ENCODE results near the gene EEFSEC.

The EEFSEC gene, protein sequence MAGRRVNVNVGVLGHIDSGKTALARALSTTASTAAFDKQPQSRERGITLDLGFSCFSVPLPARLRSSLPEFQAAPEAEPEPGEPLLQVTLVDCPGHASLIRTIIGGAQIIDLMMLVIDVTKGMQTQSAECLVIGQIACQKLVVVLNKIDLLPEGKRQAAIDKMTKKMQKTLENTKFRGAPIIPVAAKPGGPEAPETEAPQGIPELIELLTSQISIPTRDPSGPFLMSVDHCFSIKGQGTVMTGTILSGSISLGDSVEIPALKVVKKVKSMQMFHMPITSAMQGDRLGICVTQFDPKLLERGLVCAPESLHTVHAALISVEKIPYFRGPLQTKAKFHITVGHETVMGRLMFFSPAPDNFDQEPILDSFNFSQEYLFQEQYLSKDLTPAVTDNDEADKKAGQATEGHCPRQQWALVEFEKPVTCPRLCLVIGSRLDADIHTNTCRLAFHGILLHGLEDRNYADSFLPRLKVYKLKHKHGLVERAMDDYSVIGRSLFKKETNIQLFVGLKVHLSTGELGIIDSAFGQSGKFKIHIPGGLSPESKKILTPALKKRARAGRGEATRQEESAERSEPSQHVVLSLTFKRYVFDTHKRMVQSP

GRCh38 chr3:128153156-128154041 lies at the start of gene EEFSEC:
Gene EEFSEC, plus strand, starts transcription at chr3:128153481. Its CDS starts 27 bp downstream, at chr3:128153508.
- DNase-seq = peak; percentile 64

GRCh38 chr3:128107834-128108233 lies 45.4 kb upstream of the EEFSEC start:
- no peak for DNase-seq

- no peak for DNase-seq
Observed at GRCh38 chr3:128111147-128111546, 42.1 kb upstream of the EEFSEC start.

DNA sequence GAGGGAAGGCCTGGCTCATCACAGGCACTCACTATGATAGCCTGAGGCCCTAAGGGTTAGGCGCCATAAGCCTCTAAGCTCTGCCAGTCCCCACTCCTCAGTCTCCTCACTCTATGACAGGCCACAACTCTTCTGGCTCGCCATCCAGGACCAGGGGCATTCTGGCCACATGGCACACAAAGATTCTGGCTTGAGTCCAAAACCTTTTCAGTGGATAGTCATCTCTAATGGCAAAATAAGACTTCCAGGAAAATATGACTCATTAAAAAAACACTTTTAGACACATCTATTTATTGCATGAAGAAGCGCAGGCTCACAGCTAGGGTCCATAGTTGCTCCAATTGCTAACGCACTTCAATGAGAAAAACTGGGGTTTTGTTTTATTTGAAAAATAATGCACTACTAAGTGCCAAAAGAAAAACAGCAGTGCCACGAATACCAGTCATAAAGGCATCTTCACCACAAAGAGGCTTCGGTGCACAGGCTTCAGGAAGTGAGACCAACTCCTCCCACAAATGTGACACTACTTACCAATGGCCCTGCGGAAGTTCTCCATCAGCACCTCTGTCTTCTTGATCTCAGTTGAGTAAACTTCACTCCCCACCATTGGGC lies 40.8 kb upstream of the EEFSEC start:
- DNase-seq = peak; percentile 80

DNA sequence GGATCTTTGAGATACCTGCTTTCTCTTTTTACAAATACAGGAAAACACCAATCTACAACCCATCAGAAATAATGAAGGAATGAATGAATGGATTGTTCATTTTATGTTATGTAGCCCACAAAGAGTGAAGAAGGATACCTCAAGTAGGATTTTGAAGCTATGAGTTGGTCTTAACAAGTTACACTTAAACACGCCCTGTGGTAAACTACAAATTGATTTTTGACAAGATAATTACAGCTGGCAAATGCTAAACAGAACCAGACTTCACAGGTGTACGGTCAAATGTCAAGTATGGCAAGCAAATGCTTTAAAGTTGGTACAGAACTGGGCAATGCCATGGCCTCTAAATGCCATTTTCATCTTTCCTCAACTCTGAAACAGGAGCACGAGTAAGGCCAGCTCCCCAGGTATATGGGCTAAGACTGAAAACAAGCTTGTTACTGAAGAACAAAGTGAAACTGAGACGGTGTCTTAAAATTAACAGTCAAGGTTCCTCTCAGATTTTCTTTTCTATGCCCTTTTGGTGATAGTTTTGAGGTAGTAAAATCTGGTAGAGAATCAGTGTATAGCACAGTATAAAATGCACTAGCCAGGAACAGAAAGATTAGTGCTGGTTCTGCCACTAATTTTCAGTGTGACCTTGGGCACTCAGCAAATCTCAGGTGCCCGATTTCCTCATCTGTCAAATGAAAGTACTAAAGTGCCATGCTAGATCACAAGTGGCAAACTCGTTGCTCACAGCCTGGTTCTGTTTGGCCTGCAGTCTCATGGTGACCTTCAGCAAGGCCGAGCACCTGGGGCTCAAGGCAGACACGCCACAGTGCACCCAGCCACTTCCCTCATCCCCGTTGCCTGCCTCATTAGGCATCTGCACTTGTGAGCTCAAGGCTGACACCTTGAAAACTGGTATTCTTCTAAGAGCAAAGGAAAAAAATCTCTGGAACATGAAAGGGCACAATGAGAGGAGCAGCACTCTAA lies 39.2 kb upstream of the EEFSEC start:
- no peak for DNase-seq

DNA sequence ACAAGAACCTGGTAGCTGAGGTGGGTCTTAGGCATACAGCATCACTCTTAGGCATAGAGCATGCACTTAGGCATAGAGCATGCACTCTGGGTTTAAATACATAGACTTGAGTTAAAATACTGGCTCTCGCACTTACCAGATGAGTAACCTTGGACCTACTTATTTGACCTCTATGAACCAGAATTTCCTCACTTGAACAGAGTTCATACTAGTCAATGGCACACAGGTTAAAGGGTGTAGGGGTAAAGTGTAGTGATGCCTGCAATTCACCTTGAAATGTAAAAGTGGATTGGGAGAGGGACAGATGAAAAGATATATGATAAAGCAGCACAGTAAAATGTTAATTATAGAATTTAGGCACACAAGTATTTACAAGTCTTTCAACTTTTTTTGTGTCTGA lies 31.3 kb upstream of the EEFSEC start:
- no peak for DNase-seq

GRCh38 chr3:128123156-128123537 lies 30.1 kb upstream of the EEFSEC start:
- DNase-seq = no peak

- peak; percentile 98 for DNase-seq
Observed at GRCh38 chr3:128123538-128124368, 29.5 kb upstream of the EEFSEC start, which contains the start of gene RUVBL1. Gene RUVBL1, minus strand, starts transcription at chr3:128123812. Its CDS starts 88 bp downstream, at chr3:128123724.

DNA sequence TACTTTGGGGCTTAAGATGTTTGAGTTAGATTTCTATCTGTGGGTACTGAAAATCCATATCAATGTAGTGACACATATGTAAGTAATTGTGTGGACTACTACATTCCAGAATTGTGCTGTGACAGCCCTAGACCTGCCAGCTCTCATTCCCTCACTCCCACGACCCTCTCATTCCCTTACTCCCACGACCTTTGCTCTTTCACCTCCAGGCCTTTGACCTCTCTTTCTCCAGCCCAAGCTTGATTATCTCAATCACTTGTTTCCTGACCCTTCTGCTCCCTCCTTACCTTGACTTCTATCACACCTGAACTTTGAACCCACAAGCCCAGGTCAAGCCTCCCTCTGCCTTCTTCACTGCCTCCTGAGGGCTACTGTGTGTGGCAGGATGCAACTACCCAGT lies 26.0 kb upstream of the EEFSEC start:
- DNase-seq = no peak

- DNase-seq = no peak
Observed at GRCh38 chr3:128128251-128128650, 25.0 kb upstream of the EEFSEC start.

DNA sequence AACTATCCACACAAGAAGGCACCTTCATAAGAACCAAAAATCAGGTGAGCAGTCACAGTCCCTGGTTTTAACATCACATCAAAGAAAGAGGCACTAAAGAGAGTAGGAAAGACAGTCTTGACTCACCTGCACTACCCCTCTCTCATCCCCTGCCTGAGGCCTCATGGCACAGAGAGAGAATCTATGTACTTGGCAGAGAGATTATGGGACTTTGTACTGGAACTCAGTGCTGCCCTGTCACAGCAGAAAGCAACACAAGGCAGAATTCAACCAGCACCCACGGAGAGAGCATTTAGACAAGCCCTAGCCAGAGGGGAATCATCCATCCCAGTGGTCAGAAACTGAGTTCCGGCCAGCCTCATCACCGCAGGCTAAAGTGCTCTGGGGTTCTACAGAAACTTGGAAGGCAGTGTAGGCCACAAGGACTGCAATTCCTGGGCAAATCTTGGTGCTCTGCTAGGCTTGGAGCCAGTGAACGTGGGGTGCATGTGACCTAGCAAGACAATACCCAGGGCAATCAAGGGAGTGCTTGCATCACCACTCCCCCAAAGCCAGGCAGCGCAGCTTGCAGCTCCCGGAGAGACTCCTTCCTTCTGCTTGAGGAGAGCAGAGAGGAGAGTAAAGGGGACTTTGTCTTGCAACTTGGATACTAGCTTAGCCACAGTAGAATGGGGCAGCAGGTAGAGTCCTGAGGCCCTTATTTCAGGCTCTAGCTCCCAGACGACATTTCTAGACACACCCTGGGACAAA lies 21.2 kb upstream of the EEFSEC start:
- no peak for DNase-seq

DNA sequence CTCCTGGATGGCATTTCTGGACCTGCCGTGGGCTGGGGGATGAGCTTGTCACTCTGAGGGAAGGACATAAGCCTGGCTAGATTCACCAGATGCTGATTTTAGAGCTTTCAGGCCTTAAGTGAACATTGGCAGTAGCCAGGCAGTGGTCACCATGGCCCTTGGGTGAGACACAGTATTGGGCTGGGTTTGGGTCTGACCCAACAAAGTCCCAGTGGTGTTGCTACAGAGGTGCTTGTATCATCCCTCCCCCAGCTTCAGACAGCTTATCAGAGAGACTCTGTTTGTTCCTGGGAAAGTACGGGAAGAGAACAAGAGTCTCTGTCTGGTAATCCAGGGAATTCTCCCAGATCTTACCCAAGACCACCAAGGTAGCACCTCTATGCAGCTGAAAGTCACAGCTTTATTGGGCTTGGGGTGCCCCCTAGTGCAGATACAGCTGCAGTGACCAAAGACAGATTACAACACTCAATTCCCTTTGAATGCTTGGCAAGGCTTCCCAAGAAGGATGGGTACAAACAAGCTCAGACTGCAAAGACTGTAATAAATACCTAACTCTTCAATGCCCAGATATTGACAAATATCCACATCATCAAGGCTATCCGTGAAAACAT lies 19.9 kb upstream of the EEFSEC start:
- peak; percentile 69 for DNase-seq

GRCh38 chr3:128143496-128143895 lies 9.8 kb upstream of the EEFSEC start:
- DNase-seq = no peak

DNA sequence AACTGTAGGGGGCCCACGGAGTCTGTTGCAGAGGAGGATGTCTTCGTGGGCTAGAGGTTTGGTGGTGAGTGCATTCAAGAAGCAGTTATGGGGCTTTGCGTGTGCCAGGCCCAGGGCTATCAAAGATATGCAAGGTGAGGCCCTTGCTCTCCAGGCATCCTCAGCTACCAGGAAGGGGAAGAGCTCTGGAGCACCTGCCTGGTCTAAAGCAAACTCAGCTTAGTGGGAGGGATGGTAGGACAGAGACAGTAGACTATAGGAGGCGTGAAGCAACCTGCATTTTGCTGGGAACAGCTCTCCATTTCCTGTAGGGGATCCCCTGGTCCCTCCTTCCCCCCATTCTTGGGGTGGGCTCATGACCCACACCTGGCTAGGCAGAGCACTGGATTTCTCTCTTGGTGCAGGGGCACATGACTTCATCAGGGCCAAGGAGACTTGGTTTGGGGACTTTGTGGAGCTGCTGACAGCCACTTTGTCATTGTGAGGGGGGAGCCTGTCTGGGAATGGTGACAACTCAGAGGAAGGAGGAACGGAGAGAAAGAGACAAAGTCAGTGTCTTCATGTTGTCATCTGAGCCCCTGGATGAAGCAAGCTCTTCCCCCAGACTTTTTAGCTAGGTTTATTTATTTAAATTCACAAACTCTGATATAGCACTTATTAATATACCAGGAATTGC lies 8.6 kb upstream of the EEFSEC start:
- no peak for DNase-seq

DNA sequence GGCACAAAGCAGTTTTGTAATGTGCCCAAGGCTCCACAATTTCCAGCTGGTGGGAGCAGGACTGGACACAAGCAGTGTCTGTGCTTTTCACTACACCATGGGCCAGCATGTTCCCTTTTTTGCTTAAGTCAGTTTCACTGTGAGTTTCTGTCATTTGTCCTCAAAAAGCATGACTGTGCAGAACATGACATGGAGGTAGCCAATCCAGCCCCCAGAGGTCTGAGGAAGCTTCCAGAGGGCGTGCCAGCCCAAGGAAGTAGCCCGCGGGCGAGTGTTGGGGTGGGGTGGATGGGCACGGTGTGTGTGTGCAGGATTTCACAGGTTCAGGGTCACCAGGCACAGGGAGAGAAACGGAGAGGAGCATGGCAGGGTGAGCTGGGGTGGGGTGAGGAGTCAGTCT lies 8.0 kb upstream of the EEFSEC start:
- DNase-seq = no peak

- DNase-seq = no peak
Observed at GRCh38 chr3:128146201-128146600, 7.1 kb upstream of the EEFSEC start.

DNA sequence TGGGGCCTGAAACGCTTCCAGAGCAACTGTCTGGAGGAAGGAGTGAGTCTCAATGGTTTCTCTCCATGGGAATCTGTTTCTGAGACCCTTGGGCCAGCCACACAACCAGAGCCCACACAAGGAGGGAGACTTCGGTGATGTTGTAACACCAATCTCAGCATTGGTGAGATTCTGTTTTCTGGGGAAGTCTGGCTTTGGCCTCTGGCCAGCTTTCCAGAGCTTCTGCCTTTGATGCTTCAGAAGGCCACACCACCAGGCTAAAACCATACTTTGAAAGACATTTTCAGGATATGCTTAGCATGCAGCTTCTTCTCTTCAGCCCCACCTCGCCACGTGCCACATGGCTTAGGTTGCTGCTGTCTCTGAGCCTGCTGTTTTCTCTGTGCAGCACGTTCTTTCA lies 3.6 kb upstream of the EEFSEC start:
- DNase-seq = no peak

GRCh38 chr3:128151758-128152274 lies 1.5 kb upstream of the EEFSEC start:
- no peak for DNase-seq
